ENCODE measurements around the gene IKBKG.
"Not testable (repeated sequence)": the region's sequence is repeated elsewhere in the genome, so short reads cannot be mapped to it uniquely, and the experiment has no call there.

IKBKG gene

DNA sequence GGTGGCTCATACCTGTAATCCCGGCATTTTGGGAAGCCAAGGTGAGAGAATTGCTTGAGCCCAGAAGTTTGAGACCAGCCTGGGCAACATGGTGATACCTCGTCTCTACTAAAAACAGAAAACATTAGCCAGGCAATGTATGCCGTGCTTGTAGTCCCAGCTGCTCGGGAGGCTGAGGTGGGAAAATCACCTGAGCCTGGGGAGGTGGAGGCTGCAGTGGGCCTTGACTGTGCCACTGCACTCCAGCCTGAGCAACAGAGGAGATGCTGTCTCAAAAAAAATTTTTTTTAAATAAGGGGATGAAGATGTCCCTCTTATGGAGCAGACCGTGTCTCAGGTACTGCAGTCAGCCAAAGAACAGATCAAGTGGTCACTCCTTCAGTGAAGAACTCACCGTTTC lies 58.1 kb downstream of the IKBKG start:
- no peak for DNase-seq (ENCODE audit: low spot score)

- DNase-seq (ENCODE audit: low spot score) = peak; percentile 0
Observed at GRCh38 chrX:154607370-154607769, 60.0 kb downstream of the IKBKG start.

- DNase-seq (ENCODE audit: low spot score) = not testable (repeated sequence)
Observed at GRCh38 chrX:154607976-154608375, 60.6 kb downstream of the IKBKG start.

- DNase-seq (ENCODE audit: low spot score) = not testable (repeated sequence)
Observed at GRCh38 chrX:154608823-154609222, 61.4 kb downstream of the IKBKG start.

DNA sequence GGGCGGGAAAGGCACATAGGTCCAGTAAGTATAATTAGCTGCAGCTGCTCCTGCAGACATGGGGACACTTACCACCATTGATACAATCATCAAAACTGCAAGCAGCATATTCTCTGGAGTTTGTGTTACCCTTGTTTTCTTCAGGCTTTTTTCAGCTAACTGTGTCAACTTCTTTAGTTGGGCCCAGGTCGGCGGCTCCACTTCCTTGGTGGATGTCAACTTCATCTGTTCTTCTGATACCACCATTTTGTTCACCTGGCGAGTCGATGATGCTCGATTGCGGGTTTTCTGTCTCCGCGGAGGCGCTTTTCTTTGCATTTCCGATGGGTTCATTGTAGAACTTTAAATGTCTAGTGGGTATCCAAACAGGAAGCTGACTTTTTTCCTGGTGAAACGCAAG lies 63.7 kb downstream of the IKBKG start:
- not testable (repeated sequence) for DNase-seq (ENCODE audit: low spot score)

DNA sequence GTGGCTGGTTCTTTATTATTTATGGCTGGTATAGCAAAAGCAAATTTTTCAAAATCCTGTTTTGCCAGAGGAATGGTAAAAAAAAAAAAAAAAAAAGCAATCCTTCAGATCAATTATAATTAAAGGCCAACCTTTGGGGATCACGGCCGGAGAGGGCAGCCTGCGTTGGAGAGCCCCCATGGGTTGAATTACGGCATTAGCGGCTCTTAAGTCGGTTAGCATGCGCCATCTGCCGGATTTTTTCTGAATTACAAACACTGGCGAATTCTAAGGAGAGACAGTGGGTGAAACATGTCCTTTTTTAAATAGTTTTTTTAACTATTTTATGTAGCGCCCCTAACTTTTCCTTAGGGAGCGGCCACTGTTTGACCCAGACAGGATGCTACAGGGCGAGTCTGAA lies 66.2 kb downstream of the IKBKG start:
- not testable (repeated sequence) for DNase-seq (ENCODE audit: low spot score)
